Calu3 (cell line): ENCODE results near the gene RTL10. TPM values are rescaled to one million over a fixed set of nuclear protein-coding genes. Genes with fewer than 3 reads are reported as not detected.

Experiments used
- BruUV-seq: library from RNA; stranded (reverse); fragments of 400-500 nt; replicated peaks from 2 replicates; lab custom pipeline; 2021; lab: Mats Ljungman, UMichigan
- CTCF ChIA-PET: fragments of 300-600 bp; sonication (Branson Sonifier 250); formaldehyde crosslinking; loops from one replicate; lab custom pipeline; 2022; ENCODE audit warnings: antibody characterized with exemption; lab: Charles Lee
- DNase-seq: peaks from one replicate; pipeline ENCODE4 v3.0.0; 2022
- H3K27ac Mint-ChIP-seq: one replicate; pipeline ENCODE4 v1.8.0; 2022; ENCODE audit warnings: mixed read lengths; ENCODE audit not compliant: unreplicated experiment
- H3K27me3 Mint-ChIP-seq: one replicate; pipeline ENCODE4 v1.8.0; 2022; ENCODE audit warnings: mixed read lengths; ENCODE audit not compliant: unreplicated experiment
- H3K36me3 Mint-ChIP-seq: one replicate; pipeline ENCODE4 v1.8.0; 2022; ENCODE audit warnings: mild to moderate bottlenecking, moderate library complexity, mixed read lengths; ENCODE audit not compliant: insufficient read depth, unreplicated experiment
- H3K4me1 Mint-ChIP-seq: one replicate; pipeline ENCODE4 v1.8.0; 2022; ENCODE audit warnings: mild to moderate bottlenecking, low read depth, mixed read lengths; ENCODE audit not compliant: unreplicated experiment
- H3K4me3 Mint-ChIP-seq: one replicate; pipeline ENCODE4 v1.8.0; 2022; ENCODE audit warnings: mild to moderate bottlenecking, low read depth, moderate library complexity, mixed read lengths; ENCODE audit not compliant: unreplicated experiment
- H3K9me3 Mint-ChIP-seq: one replicate; pipeline ENCODE4 v1.8.0; 2022; ENCODE audit warnings: low read depth, mixed read lengths; ENCODE audit not compliant: unreplicated experiment
- CTCF ChIP-seq: fragments of 200-600 bp; IDR thresholded peaks from one replicate; pipeline ENCODE4 v1.8.0; 2022; ENCODE audit warnings: antibody characterized with exemption; ENCODE audit not compliant: unreplicated experiment
- intact Hi-C: fragments of 100-400 bp; cut with micrococcal nuclease; formaldehyde crosslinking; loops from one replicate; pipeline ENCODE4 v1.10.0; 2022; ENCODE audit not compliant: unreplicated experiment
- total RNA-seq: library from RNA; stranded (reverse); gene quantifications from 2 replicates; pipeline ENCODE4 v1.2.3, GENCODE V29; 2022

Gene RTL10
- total RNA-seq, 1 experiment from 2014 or later = 26.2 TPM

DNA sequence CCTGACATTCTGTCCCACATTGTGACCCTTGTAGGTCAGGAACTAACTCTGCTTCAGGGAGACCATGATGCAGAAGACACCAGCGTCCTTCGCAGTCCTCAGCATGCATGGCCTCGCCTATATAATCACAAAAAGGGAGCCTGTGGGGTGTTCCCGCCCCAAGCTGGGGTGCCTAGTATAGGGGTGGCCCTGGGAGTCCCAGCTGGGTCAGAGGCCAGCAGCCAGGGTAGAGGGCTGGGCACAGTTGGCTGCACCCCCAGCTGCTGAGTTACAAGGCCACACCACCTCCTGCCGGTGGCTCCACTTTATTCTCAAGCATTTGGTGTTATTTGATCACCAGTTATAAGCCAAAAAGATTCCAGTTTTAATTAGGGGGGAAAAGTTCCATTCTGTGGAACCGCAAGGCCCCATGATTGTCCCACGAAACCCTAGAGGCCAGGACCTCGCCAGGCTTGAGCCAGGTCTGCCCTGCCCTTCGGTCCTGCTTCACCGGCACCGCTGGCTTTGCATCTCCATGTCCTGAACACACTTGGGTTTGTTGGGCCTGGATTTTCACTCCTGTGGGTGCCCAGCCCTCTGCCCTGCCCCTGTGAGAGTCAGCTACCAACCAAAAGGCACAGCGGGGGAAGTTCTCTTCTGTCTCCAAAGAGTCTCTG, 15.0 kb upstream of the RTL10 start:
- TF ChIP-seq CTCF = no peak
- CTCF ChIA-PET = no interaction called here
- no peaks in the 10 kb centered on the region for H3K9me3 Mint-ChIP-seq
- no peak overlapping the region for H3K4me3 Mint-ChIP-seq
- DNase-seq = no peak
- H3K27me3 Mint-ChIP-seq = no peaks in the 10 kb centered on the region
- no TSS peak for BruUV-seq
- H3K27ac Mint-ChIP-seq = no peak overlapping the region
- intact Hi-C loops = no loop called here
- H3K36me3 Mint-ChIP-seq = peaks cover 4% of the 10 kb centered on the region
- no peaks in the 10 kb centered on the region for H3K4me1 Mint-ChIP-seq

DNA sequence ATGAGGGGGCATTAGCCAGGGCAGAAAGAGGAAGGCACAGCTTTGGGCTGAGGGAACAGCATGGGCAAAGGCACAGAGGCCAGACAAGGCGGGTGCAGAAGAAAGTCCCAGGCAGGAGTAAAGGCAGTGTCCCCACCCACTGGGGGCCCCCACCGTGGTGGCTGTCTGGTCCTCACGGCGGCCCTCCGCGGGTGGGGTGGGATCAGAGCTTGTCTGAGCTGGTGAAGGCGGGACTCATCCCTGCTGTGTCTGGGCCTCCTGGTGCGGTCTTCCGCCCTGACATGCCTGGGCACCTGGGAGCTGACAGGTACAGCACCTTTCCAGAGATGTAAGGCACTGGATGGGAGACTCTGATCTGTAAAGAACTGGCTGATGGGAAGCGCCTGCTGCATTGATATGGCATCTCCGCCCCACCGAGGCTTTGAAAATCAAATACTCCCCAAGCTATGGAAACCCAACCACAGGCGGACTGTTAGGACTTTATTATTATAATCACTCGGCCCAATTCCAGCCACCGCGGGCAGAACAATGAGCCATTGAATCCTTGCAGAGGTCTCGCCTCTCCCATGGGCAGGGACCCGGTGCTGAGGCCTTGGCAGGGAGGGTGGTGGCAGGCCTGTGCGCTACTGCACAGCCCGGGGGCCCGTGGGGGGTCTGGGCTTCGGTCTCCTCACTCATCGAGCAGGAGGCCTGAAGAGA, 14.2 kb upstream of the RTL10 start:
- H3K4me3 Mint-ChIP-seq = no peak overlapping the region
- no TSS peak for BruUV-seq
- intact Hi-C loops = no loop called here
- no peak for DNase-seq
- H3K36me3 Mint-ChIP-seq = peaks cover 2% of the 10 kb centered on the region
- no peak overlapping the region for H3K27ac Mint-ChIP-seq
- no peaks in the 10 kb centered on the region for H3K27me3 Mint-ChIP-seq
- no peak for TF ChIP-seq CTCF
- CTCF ChIA-PET = no interaction called here
- H3K9me3 Mint-ChIP-seq = no peaks in the 10 kb centered on the region
- H3K4me1 Mint-ChIP-seq = no peaks in the 10 kb centered on the region

GRCh38 chr22:19868333-19868732, 13.7 kb upstream of the RTL10 start:
- CTCF ChIA-PET = no interaction called here
- Mint-ChIP-seq H3K27me3 (no peaks in the 10 kb centered on the region), H3K36me3 (no peaks in the 10 kb centered on the region), H3K9me3 (no peaks in the 10 kb centered on the region), H3K4me3 (no peak overlapping the region), H3K4me1 (no peaks in the 10 kb centered on the region), H3K27ac (no peak overlapping the region)
- intact Hi-C loops = no loop called here
- no TSS peak for BruUV-seq
- no peak for DNase-seq
- TF ChIP-seq CTCF = no peak

GRCh38 chr22:19867617-19868016, 12.9 kb upstream of the RTL10 start:
- TF ChIP-seq CTCF = no peak
- no peak for DNase-seq
- Mint-ChIP-seq H3K9me3 (no peaks in the 10 kb centered on the region), H3K36me3 (no peaks in the 10 kb centered on the region), H3K4me3 (no peak overlapping the region), H3K27me3 (no peaks in the 10 kb centered on the region), H3K27ac (no peak overlapping the region), H3K4me1 (no peaks in the 10 kb centered on the region)
- CTCF ChIA-PET = no interaction called here
- intact Hi-C loops = no loop called here
- BruUV-seq = no TSS peak
